ENCODE measurements around the gene SUGCT.

- no peak for TF ChIP-seq POLR2AphosphoS5 (IDR thresholded peaks at IDR 0.05; ENCODE audit: low read depth, low read length)
- no peak for TF ChIP-seq REST (IDR thresholded peaks at IDR 0.05; ENCODE audit: insufficient read depth in 1 of 2, low read depth in 2 of 2, low read length in 2 of 2)
Observed at GRCh38 chr7:40604601-40605438, 470.0 kb downstream of the SUGCT start.
